Ishikawa (cell line): ENCODE measurements around the gene GNG5.

Experiments
- CEBPB ChIP-seq: IDR thresholded peaks from 2 replicates; pipeline ENCODE4 v1.6.1; 2012
- CREB1 ChIP-seq: IDR thresholded peaks from 2 replicates; pipeline ENCODE4 v1.6.1; 2012; ENCODE audit warnings: low read depth
- EGR1 ChIP-seq: IDR thresholded peaks from 2 replicates; pipeline ENCODE4 v1.6.1; 2012
- EP300 ChIP-seq: IDR thresholded peaks from 2 replicates; pipeline ENCODE4 v1.6.1; 2012; ENCODE audit warnings: borderline replicate concordance
- FOXM1 ChIP-seq: IDR thresholded peaks from 2 replicates; pipeline ENCODE4 v1.6.1; 2012; ENCODE audit warnings: low read depth, borderline replicate concordance
- RAD21 ChIP-seq: IDR thresholded peaks from 2 replicates; pipeline ENCODE4 v1.6.1; 2012; ENCODE audit warnings: low read depth
- REST ChIP-seq: IDR thresholded peaks from 2 replicates; pipeline ENCODE4 v1.6.1; 2012; ENCODE audit warnings: low read depth, mild to moderate bottlenecking
- TAF1 ChIP-seq: IDR thresholded peaks from 2 replicates; pipeline ENCODE4 v1.6.1; 2012; ENCODE audit warnings: low read depth, mild to moderate bottlenecking
- TEAD4 ChIP-seq: IDR thresholded peaks from 2 replicates; pipeline ENCODE4 v1.6.1; 2012
- YY1 ChIP-seq: IDR thresholded peaks from 2 replicates; pipeline ENCODE4 v1.6.1; 2012; ENCODE audit warnings: low read depth
- ZBTB7A ChIP-seq: IDR thresholded peaks from 2 replicates; pipeline ENCODE4 v1.6.1; 2012; ENCODE audit warnings: low read depth
- TF ChIP-seq, protein P1 (sequence below): IDR thresholded peaks from 2 replicates; pipeline ENCODE4 v1.6.1; 2012

DNA sequence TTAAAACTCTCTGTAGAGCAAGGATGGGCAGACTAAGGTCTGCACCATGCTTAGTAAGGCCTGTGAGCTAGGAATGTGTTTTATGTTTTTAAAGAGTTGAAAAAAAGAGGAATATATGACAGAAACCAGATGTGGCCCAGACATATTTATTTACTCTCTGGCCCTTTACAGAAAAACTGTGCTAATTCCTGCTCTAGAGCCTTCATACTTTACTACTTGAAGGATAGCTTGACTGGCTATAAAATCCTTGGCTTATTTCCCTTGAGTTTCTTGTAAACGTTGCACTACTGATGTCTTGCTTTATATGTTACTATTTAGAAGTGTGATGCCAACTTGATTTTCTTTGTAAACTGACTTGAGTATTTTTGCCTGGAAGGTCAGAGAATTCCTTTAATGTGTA is 34.4 kb upstream of the GNG5 start:
- TF ChIP-seq TAF1 (no peak), RAD21 (no peak), EP300 (no peak), CREB1 (no peak), ZBTB7A (no peak), EGR1 (no peak), YY1 (no peak), REST (no peak), CEBPB (no peak), FOXM1 (no peak), TEAD4 (no peak)
- TF ChIP-seq, protein P1, sequence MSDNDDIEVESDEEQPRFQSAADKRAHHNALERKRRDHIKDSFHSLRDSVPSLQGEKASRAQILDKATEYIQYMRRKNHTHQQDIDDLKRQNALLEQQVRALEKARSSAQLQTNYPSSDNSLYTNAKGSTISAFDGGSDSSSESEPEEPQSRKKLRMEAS, result no peak
